HEK293 (cell line): Measurements from ENCODE around the gene NPW.

Source experiments
- CTCF ChIA-PET: fragments of 350-600 bp; formaldehyde crosslinking; extraction: SDS; loops from one replicate; lab custom pipeline; 2021; ENCODE audit warnings: antibody characterized with exemption; lab: Yijun Ruan, JAX
- POLR2A ChIA-PET: fragments of 300-600 bp; formaldehyde crosslinking; extraction: SDS; loops from one replicate; lab custom pipeline; 2020; ENCODE audit warnings: antibody characterized with exemption, inconsistent platforms; lab: Yijun Ruan, JAX
- H3K27ac ChIP-seq: fragments of 200-500 bp; sonication (Bioruptor generic); 2 replicates; pipeline ENCODE4 v1.5.1; 2014; ENCODE audit warnings: low read depth, low read length, control low read depth, inconsistent platforms; ENCODE audit errors: extremely low read depth
- H3K36me3 ChIP-seq, 2 experiments: fragments of 200-500 bp in 1 of 2; sonication (Bioruptor generic) in 1 of 2; 1 replicate in 1 of 2; 2 replicates in 1 of 2; pipeline ENCODE4 v1.5.1; 2014 to 2017; ENCODE audit warnings: inconsistent platforms in 2 of 2, low read length in 2 of 2; ENCODE audit not compliant: control insufficient read depth in 2 of 2, insufficient read depth in 1 of 2
- H3K4me1 ChIP-seq: fragments of 200-500 bp; sonication (Bioruptor generic); 2 replicates; pipeline ENCODE4 v1.5.1; 2014; ENCODE audit warnings: mild to moderate bottlenecking, low read length, inconsistent platforms; ENCODE audit not compliant: control insufficient read depth, insufficient read depth
- H3K4me3 ChIP-seq: 2 replicates; pipeline ENCODE4 v1.5.1; 2011; ENCODE audit warnings: low read depth, mild to moderate bottlenecking, control low read depth, low read length, moderate library complexity
- H3K9me3 ChIP-seq: fragments of 200-500 bp; sonication (Bioruptor generic); 2 replicates; pipeline ENCODE4 v1.5.1; 2014; ENCODE audit warnings: low read depth, low read length, inconsistent platforms; ENCODE audit not compliant: control insufficient read depth, insufficient read depth
- BCL11A ChIP-seq: fragments of 450-650 bp; formaldehyde crosslinking; IDR thresholded peaks from 2 replicates; pipeline ENCODE4 v1.5.1; 2016; ENCODE audit warnings: low read depth, missing biosample characterization, missing genetic modification characterization
- KLF7 ChIP-seq: fragments of 450-650 bp; formaldehyde crosslinking; IDR thresholded peaks from 2 replicates; pipeline ENCODE4 v1.5.1; 2016; ENCODE audit warnings: missing biosample characterization, missing genetic modification characterization, borderline replicate concordance
- MZF1 ChIP-seq: fragments of 450-650 bp; formaldehyde crosslinking; IDR thresholded peaks from 2 replicates; pipeline ENCODE4 v1.5.1; 2017; ENCODE audit warnings: missing biosample characterization, missing genetic modification characterization, borderline replicate concordance
- OSR2 ChIP-seq: fragments of 450-650 bp; formaldehyde crosslinking; IDR thresholded peaks from 2 replicates; pipeline ENCODE4 v1.5.1; 2016; ENCODE audit warnings: missing biosample characterization, missing genetic modification characterization
- PRDM1 ChIP-seq: fragments of 450-650 bp; formaldehyde crosslinking; IDR thresholded peaks from 2 replicates; pipeline ENCODE4; 2016; ENCODE audit warnings: missing biosample characterization, missing genetic modification characterization
- SP3 ChIP-seq: fragments of 450-650 bp; formaldehyde crosslinking; IDR thresholded peaks from 2 replicates; pipeline ENCODE4 v1.5.1; 2016; ENCODE audit warnings: missing biosample characterization, missing genetic modification characterization
- ZBTB7A ChIP-seq: fragments of 450-650 bp; formaldehyde crosslinking; IDR thresholded peaks from 2 replicates; pipeline ENCODE4 v1.5.1; 2016; ENCODE audit warnings: low read depth, missing biosample characterization, missing genetic modification characterization
- ZBTB8A ChIP-seq: fragments of 450-650 bp; formaldehyde crosslinking; IDR thresholded peaks from 2 replicates; pipeline ENCODE4 v1.5.1; 2016; ENCODE audit warnings: missing biosample characterization, missing genetic modification characterization
- ZNF114 ChIP-seq: fragments of 450-650 bp; formaldehyde crosslinking; IDR thresholded peaks from 2 replicates; pipeline ENCODE4 v1.5.0; 2017; ENCODE audit warnings: missing biosample characterization, missing genetic modification characterization
- ZNF140 ChIP-seq: fragments of 450-650 bp; formaldehyde crosslinking; IDR thresholded peaks from 2 replicates; pipeline ENCODE4 v1.5.1; 2016; ENCODE audit warnings: missing biosample characterization, missing genetic modification characterization
- ZNF174 ChIP-seq: fragments of 450-650 bp; formaldehyde crosslinking; IDR thresholded peaks from 2 replicates; pipeline ENCODE4 v1.5.0; 2017; ENCODE audit warnings: missing biosample characterization, mild to moderate bottlenecking, missing genetic modification characterization
- ZNF175 ChIP-seq: fragments of 450-650 bp; formaldehyde crosslinking; IDR thresholded peaks from 2 replicates; pipeline ENCODE4 v1.5.1; 2016; ENCODE audit warnings: missing biosample characterization, missing genetic modification characterization
- ZNF184 ChIP-seq: fragments of 450-650 bp; IDR thresholded peaks from 2 replicates; pipeline ENCODE4 v1.5.1; 2018; ENCODE audit warnings: missing biosample characterization, mild to moderate bottlenecking, missing genetic modification characterization
- ZNF221 ChIP-seq: fragments of 450-650 bp; formaldehyde crosslinking; IDR thresholded peaks from 2 replicates; pipeline ENCODE4 v1.5.1; 2017; ENCODE audit warnings: missing biosample characterization, missing genetic modification characterization, borderline replicate concordance
- ZNF239 ChIP-seq: fragments of 450-650 bp; formaldehyde crosslinking; IDR thresholded peaks from 2 replicates; pipeline ENCODE4 v1.5.1; 2016; ENCODE audit warnings: missing biosample characterization, missing genetic modification characterization
- ZNF266 ChIP-seq: fragments of 450-650 bp; formaldehyde crosslinking; IDR thresholded peaks from 2 replicates; pipeline ENCODE4 v1.5.1; 2016; ENCODE audit warnings: missing biosample characterization, missing genetic modification characterization, low read depth
- ZNF292 ChIP-seq: fragments of 450-650 bp; formaldehyde crosslinking; IDR thresholded peaks from 2 replicates; pipeline ENCODE4 v1.5.1; 2016; ENCODE audit warnings: low read depth, missing biosample characterization, missing genetic modification characterization, borderline replicate concordance
- ZNF324 ChIP-seq: fragments of 450-650 bp; formaldehyde crosslinking; IDR thresholded peaks from 2 replicates; pipeline ENCODE4 v1.5.1; 2016; ENCODE audit warnings: missing biosample characterization, missing genetic modification characterization
- ZNF426 ChIP-seq: fragments of 450-650 bp; formaldehyde crosslinking; IDR thresholded peaks from 2 replicates; pipeline ENCODE4 v1.5.1; 2017; ENCODE audit warnings: missing biosample characterization, missing genetic modification characterization, mild to moderate bottlenecking, inconsistent platforms, moderate library complexity
- ZNF48 ChIP-seq: fragments of 450-650 bp; formaldehyde crosslinking; IDR thresholded peaks from 2 replicates; pipeline ENCODE4 v1.5.1; 2016; ENCODE audit warnings: missing biosample characterization, missing genetic modification characterization
- ZNF548 ChIP-seq: fragments of 450-650 bp; formaldehyde crosslinking; IDR thresholded peaks from 2 replicates; pipeline ENCODE4 v1.5.1; 2016; ENCODE audit warnings: missing biosample characterization, missing genetic modification characterization
- ZNF585B ChIP-seq: fragments of 450-650 bp; formaldehyde crosslinking; IDR thresholded peaks from 2 replicates; pipeline ENCODE4 v1.5.1; 2016; ENCODE audit warnings: missing biosample characterization, missing genetic modification characterization
- ZNF626 ChIP-seq: fragments of 450-650 bp; sonication (Bioruptor Pico); formaldehyde crosslinking; IDR thresholded peaks from 2 replicates; pipeline ENCODE4 v1.5.1; 2018; ENCODE audit warnings: missing biosample characterization, missing genetic modification characterization, inconsistent platforms
- ZNF660 ChIP-seq: fragments of 450-650 bp; IDR thresholded peaks from 2 replicates; pipeline ENCODE4 v1.5.1; 2018; ENCODE audit warnings: missing biosample characterization, mild to moderate bottlenecking, missing genetic modification characterization
- ZNF670 ChIP-seq: fragments of 450-650 bp; formaldehyde crosslinking; IDR thresholded peaks from 2 replicates; pipeline ENCODE4 v1.5.1; 2016; ENCODE audit warnings: missing biosample characterization, missing genetic modification characterization, low read depth
- ZNF768 ChIP-seq: fragments of 450-650 bp; formaldehyde crosslinking; IDR thresholded peaks from 2 replicates; pipeline ENCODE4 v1.5.1; 2018; ENCODE audit warnings: missing biosample characterization, mild to moderate bottlenecking, missing genetic modification characterization
- TF ChIP-seq, protein P1 (sequence below): fragments of 450-650 bp; formaldehyde crosslinking; IDR thresholded peaks from 2 replicates; pipeline ENCODE4 v1.5.1; 2017; ENCODE audit warnings: missing biosample characterization, missing genetic modification characterization
- TF ChIP-seq, protein P2 (sequence below): fragments of 450-650 bp; formaldehyde crosslinking; IDR thresholded peaks from 2 replicates; pipeline ENCODE4 v1.5.1; 2016; ENCODE audit warnings: missing biosample characterization, missing genetic modification characterization
- TF ChIP-seq, protein P3 (sequence below): fragments of 450-650 bp; formaldehyde crosslinking; IDR thresholded peaks from 2 replicates; pipeline ENCODE4 v1.5.1; 2016; ENCODE audit warnings: missing biosample characterization, missing genetic modification characterization
- TF ChIP-seq, protein P4 (sequence below): fragments of 450-650 bp; formaldehyde crosslinking; IDR thresholded peaks from 2 replicates; pipeline ENCODE4 v1.5.1; 2016; ENCODE audit warnings: missing biosample characterization, missing genetic modification characterization
- TF ChIP-seq, protein P5 (sequence below): fragments of 450-650 bp; formaldehyde crosslinking; IDR thresholded peaks from 2 replicates; pipeline ENCODE4 v1.5.1; 2016; ENCODE audit warnings: missing biosample characterization, missing genetic modification characterization

NPW gene

DNA sequence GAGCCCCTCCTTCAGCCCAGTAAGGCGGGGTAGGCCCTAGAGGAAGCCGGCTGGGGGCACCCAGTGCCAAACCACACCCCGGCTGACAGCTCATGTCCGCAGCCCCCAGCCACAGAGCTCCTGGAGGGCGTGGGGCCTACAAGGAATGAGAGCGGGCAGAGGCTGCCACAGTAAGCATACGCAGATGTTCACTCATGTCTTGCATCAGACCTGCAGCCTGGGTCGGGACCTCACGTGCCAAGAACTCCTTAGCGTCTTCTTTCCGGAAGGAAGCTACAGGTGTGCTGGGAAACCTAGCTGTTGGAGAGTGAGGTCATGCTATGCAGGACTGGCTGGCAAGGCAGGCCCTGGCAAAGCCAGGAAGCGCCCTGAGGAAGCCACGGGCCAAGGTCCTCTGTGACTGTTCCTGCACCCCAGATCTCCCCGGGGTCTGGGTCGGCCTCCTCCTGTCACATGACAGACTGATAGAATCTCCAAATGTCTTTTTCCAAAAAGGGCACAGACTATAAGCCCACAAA lies 11.5 kb upstream of the NPW start:
- ChIA-PET CTCF (interaction anchor here (0.6 to 1.8 kb wide), 7 partner anchors 14 to 583 kb away, joined by 3 to 7 read pairs (median 4); no protein-coding TSS in a partner anchor), POLR2A (interaction anchor here (0.8 to 2.7 kb wide), 6 partner anchors 9 to 147 kb away, joined by 3 to 17 read pairs (median 3); partner anchors contain the start of genes RPS2, TBL3 and TRAF7)
- Histone ChIP-seq H3K27ac (peak overlapping the region; percentile 97; the same call in 1 of the 2 replicates), H3K36me3 (peaks cover 0 to 34% of the 10 kb centered on the region in 2 experiments; a peak in 1 of 3 replicates), H3K4me1 (peaks cover 29% of the 10 kb centered on the region), H3K4me3 (peak overlapping the region; percentile 75), H3K9me3 (no peaks in the 10 kb centered on the region)
- TF ChIP-seq ZBTB8A (no peak), ZNF768 (tag by site-specific recombination) (no peak), OSR2 (tag by site-specific recombination) (no peak), ZNF670 (tag by site-specific recombination) (no peak), ZNF292 (tag by site-specific recombination) (no peak), ZNF174 (tag by site-specific recombination) (no peak), ZNF221 (no peak), ZNF548 (tag by site-specific recombination) (no peak), ZNF426 (tag by site-specific recombination) (no peak), ZNF585B (no peak), ZNF184 (tag by site-specific recombination) (no peak), SP3 (tag by site-specific recombination) (peak; percentile 46; the same call in 1 of the 2 replicates), ZNF660 (tag by site-specific recombination) (0 out of 2 replicates have a peak, but pooled peaks have one; percentile 60), KLF7 (tag by site-specific recombination) (no peak), BCL11A (tag by site-specific recombination) (no peak), ZBTB7A (no peak), ZNF175 (tag by site-specific recombination) (no peak), ZNF266 (no peak), ZNF48 (tag by site-specific recombination) (no peak), ZNF626 (tag by site-specific recombination) (no peak), ZNF114 (tag by site-specific recombination) (no peak), PRDM1 (tag by site-specific recombination) (no peak), MZF1 (tag by site-specific recombination) (no peak), ZNF239 (no peak), ZNF140 (no peak), ZNF324 (tag by site-specific recombination) (no peak)
- TF ChIP-seq, protein P1, sequence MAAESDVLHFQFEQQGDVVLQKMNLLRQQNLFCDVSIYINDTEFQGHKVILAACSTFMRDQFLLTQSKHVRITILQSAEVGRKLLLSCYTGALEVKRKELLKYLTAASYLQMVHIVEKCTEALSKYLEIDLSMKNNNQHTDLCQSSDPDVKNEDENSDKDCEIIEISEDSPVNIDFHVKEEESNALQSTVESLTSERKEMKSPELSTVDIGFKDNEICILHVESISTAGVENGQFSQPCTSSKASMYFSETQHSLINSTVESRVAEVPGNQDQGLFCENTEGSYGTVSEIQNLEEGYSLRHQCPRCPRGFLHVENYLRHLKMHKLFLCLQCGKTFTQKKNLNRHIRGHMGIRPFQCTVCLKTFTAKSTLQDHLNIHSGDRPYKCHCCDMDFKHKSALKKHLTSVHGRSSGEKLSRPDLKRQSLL, result no peak
- TF ChIP-seq, protein P2, sequence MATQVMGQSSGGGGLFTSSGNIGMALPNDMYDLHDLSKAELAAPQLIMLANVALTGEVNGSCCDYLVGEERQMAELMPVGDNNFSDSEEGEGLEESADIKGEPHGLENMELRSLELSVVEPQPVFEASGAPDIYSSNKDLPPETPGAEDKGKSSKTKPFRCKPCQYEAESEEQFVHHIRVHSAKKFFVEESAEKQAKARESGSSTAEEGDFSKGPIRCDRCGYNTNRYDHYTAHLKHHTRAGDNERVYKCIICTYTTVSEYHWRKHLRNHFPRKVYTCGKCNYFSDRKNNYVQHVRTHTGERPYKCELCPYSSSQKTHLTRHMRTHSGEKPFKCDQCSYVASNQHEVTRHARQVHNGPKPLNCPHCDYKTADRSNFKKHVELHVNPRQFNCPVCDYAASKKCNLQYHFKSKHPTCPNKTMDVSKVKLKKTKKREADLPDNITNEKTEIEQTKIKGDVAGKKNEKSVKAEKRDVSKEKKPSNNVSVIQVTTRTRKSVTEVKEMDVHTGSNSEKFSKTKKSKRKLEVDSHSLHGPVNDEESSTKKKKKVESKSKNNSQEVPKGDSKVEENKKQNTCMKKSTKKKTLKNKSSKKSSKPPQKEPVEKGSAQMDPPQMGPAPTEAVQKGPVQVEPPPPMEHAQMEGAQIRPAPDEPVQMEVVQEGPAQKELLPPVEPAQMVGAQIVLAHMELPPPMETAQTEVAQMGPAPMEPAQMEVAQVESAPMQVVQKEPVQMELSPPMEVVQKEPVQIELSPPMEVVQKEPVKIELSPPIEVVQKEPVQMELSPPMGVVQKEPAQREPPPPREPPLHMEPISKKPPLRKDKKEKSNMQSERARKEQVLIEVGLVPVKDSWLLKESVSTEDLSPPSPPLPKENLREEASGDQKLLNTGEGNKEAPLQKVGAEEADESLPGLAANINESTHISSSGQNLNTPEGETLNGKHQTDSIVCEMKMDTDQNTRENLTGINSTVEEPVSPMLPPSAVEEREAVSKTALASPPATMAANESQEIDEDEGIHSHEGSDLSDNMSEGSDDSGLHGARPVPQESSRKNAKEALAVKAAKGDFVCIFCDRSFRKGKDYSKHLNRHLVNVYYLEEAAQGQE (tag by site-specific recombination), result no peak
- TF ChIP-seq, protein P3, sequence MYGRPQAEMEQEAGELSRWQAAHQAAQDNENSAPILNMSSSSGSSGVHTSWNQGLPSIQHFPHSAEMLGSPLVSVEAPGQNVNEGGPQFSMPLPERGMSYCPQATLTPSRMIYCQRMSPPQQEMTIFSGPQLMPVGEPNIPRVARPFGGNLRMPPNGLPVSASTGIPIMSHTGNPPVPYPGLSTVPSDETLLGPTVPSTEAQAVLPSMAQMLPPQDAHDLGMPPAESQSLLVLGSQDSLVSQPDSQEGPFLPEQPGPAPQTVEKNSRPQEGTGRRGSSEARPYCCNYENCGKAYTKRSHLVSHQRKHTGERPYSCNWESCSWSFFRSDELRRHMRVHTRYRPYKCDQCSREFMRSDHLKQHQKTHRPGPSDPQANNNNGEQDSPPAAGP (tag by site-specific recombination), result peak; percentile 66
- TF ChIP-seq, protein P4, sequence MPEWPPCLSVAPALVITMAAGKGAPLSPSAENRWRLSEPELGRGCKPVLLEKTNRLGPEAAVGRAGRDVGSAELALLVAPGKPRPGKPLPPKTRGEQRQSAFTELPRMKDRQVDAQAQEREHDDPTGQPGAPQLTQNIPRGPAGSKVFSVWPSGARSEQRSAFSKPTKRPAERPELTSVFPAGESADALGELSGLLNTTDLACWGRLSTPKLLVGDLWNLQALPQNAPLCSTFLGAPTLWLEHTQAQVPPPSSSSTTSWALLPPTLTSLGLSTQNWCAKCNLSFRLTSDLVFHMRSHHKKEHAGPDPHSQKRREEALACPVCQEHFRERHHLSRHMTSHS (tag by site-specific recombination), result no peak
- TF ChIP-seq, protein P5, sequence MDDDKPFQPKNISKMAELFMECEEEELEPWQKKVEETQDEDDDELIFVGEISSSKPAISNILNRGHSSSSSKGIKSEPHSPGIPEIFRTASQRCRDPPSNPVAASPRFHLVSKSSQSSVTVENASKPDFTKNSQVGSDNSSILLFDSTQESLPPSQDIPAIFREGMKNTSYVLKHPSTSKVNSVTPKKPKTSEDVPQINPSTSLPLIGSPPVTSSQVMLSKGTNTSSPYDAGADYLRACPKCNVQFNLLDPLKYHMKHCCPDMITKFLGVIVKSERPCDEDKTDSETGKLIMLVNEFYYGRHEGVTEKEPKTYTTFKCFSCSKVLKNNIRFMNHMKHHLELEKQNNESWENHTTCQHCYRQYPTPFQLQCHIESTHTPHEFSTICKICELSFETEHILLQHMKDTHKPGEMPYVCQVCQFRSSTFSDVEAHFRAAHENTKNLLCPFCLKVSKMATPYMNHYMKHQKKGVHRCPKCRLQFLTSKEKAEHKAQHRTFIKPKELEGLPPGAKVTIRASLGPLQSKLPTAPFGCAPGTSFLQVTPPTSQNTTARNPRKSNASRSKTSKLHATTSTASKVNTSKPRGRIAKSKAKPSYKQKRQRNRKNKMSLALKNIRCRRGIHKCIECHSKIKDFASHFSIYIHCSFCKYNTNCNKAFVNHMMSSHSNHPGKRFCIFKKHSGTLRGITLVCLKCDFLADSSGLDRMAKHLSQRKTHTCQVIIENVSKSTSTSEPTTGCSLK (tag by site-specific recombination), result no peak
